SKM-1 (cell line): Measurements from ENCODE around the gene RAET1E.
A peak's percentile ranks its signal among the peaks of the same experiment; 100 is the strongest.
"Not testable (repeated sequence)": the region's sequence is repeated elsewhere in the genome, so short reads cannot be mapped to it uniquely, and the experiment has no call there.

Experiments used
- DNase-seq: peaks from one replicate; lab custom pipeline; 2025; ENCODE audit not compliant: unreplicated experiment; lab: John Stamatoyannopoulos, UW

The RAET1E gene

GRCh38 chr6:149863698-149864577 lies 34.0 kb downstream of the RAET1E start, which contains the start of gene LRP11:
TSS of gene LRP11 (minus strand) at chr6:149864359. CDS start at chr6:149864020, 339 bp downstream.
- peak; percentile 13 for DNase-seq

- peak; percentile 24 for DNase-seq
Measured at GRCh38 chr6:149862922-149863697, 34.8 kb downstream of the RAET1E start.

- DNase-seq: not testable (repeated sequence)
Measured at GRCh38 chr6:149862424-149862738, 35.5 kb downstream of the RAET1E start.

- DNase-seq: no peak
Measured at GRCh38 chr6:149861603-149862423, 36.1 kb downstream of the RAET1E start.

GRCh38 chr6:149860834-149861602 lies 36.9 kb downstream of the RAET1E start:
- DNase-seq: no peak

- no peak for DNase-seq
Measured at GRCh38 chr6:149860513-149860833, 37.4 kb downstream of the RAET1E start.

- no peak for DNase-seq
Measured at GRCh38 chr6:149859938-149860337, 38.0 kb downstream of the RAET1E start.

- DNase-seq: no peak
Measured at GRCh38 chr6:149859368-149859767, 38.5 kb downstream of the RAET1E start.

- DNase-seq: no peak
Measured at GRCh38 chr6:149857541-149857940, 40.4 kb downstream of the RAET1E start.

GRCh38 chr6:149856256-149856994 lies 41.5 kb downstream of the RAET1E start:
- DNase-seq: no peak

- DNase-seq: no peak
Measured at GRCh38 chr6:149855741-149856140, 42.2 kb downstream of the RAET1E start.

GRCh38 chr6:149855040-149855654 lies 42.8 kb downstream of the RAET1E start:
- no peak for DNase-seq

GRCh38 chr6:149854532-149854931 lies 43.4 kb downstream of the RAET1E start:
- no peak for DNase-seq

- not testable (repeated sequence) for DNase-seq
Measured at GRCh38 chr6:149854017-149854416, 43.9 kb downstream of the RAET1E start.

GRCh38 chr6:149852881-149853280 lies 45.0 kb downstream of the RAET1E start:
- no peak for DNase-seq

GRCh38 chr6:149852180-149852579 lies 45.7 kb downstream of the RAET1E start:
- no peak for DNase-seq

- DNase-seq: no peak
Measured at GRCh38 chr6:149851461-149852110, 46.3 kb downstream of the RAET1E start.

GRCh38 chr6:149848343-149848742 lies 49.6 kb downstream of the RAET1E start:
- DNase-seq: not testable (repeated sequence)
